SK-MEL-5 (cell line): ENCODE measurements around the gene CD300C. TPM values are rescaled to one million over a fixed set of nuclear protein-coding genes. Genes with fewer than 3 reads are reported as not detected.
"Not testable (repeated sequence)": the region's sequence is repeated elsewhere in the genome, so short reads cannot be mapped to it uniquely, and the experiment has no call there.

ENCODE experiments used
- DNase-seq: peaks from one replicate; pipeline ENCODE4 v3.0.0-alpha.2; 2016; ENCODE audit warnings: low read depth, low spot score
- in situ Hi-C: cut with HindIII; loops from 2 replicates; pipeline ENCODE4 v1.10.0; 2016; ENCODE audit warnings: low sequenced_read_pairs, high pct_unique_total_duplicates, low pct_unique_long_range_greater_than_20kb
- polyA plus RNA-seq, 2 experiments: library from polyadenylated mRNA; depleted of rRNA; stranded (reverse); fragments of >200 nt; gene quantifications; 2 replicates each; pipeline ENCODE4 v1.2.3, GENCODE V29; 2015
- total RNA-seq: library from RNA; depleted of rRNA; stranded (reverse); fragments of >200 nt; shearing (Covaris generic); gene quantifications from 2 replicates; pipeline ENCODE4 v1.2.3, GENCODE V29; 2014; rRNA removed

The CD300C gene
- total RNA-seq: 0.26 TPM in 1 of 2 replicates, not detected in the other
- 0.15 and 0.89 TPM in 2 replicates for polyA plus RNA-seq (2015; cell fraction: cytosol; rRNA removed)
- polyA plus RNA-seq (2015; cell fraction: nucleus; rRNA removed): not detected in 2 replicates

DNA sequence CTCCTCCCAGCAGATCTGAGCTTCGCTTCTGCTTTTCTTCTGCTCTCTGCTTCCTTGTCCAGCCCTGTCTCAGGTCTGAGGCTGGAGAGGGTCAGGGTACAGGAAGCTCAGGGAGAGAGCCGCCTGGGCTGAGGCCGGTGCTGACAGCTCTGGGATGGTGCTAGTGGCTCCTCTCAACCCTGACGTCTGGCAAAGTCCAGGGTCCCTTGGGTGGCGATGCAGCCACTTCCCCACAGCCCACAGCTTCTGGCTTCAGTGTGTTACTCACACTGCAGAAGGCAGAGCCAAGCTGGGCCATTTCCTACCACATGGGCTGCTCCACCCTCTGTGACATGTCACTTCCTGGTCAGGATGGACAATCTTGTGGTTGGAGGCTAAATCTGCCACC lies at the start of gene CD300C:
CD300C (minus strand) TSS at position 273 of the 388 bp plus-strand sequence. CDS start 333 bp downstream, outside the sequence.
- DNase-seq: no peak
- in situ Hi-C loops: no loop called here

DNA sequence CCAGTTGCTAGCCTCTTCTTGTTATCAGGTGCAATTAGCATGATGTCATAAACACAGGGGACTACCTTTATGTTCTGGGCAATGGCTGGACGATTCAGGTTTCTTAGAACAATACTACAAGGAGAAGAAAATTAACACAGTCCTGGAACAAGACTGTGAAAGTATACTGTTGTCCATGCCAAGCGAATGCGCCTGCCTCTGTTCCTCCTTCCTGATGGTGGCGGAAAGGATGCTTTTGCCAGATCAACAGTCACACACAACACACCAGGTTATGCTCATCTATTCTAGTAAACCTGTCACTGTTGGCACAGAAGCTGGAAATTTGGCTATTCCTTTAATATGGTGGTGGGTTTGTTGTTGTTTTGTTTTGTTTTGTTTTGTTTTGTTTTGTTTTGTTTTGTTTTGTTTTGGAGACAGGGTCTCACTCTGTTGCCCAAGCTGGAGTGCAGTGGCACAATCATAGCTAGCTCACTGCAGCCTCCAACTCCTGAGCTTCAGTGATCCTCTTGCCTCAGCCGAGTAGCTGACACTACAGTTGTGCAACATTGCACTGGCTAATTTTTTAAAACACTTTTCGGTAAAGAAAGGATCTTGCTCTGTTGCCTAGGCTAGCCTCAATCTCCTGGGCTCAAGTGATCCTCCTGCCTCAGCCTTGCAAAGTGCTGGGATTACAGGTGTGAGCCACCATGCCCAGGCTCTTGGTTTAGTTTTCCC lies 49.3 kb upstream of the CD300C start:
- DNase-seq: no peak
- in situ Hi-C loops: no loop called here

DNA sequence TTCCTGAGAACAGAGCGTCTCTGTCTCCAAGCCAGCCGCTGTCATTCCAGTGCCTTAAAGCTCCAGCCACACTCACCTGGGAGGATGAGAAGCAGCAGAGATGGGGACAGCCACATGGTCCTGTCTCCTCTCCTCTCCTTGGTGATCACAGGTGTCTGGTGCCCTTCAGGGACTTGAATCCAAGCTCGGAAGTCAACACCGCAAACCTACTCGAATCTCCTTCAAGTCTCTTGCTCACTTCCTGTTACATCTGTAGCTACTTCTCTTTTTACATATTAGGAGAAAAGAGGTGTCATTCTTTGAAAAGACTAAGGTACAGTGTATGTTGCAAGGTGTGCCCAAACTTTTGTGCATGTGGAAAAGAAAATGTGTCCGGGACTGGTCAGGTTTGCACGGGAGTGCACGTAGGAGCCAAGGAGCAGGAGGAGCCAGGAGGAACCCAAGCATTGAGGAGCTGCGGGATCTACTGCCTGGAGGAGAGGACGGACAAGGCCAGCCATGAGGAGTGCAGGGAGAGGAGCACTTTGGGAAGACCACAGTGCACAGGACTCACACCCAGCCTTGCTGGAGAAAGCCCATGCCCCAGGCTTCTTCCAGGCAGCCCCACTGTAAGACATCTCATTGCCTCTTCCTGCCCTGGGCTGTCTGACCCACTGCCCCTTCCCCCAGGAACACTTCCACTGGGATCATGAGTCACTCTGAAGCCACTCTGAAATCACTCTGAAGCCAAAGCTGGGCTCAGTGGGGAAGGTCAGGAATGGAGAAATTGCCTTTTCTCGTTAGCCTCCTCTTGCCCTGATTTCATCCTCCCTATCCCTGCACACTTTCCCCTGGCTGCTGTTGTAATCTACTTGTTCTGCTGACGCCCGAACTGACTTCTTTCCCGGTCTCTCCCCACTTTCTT lies 46.4 kb upstream of the CD300C start, which contains the start of gene CD300LD:
CD300LD (minus strand) TSS at position 197 of the 904 bp plus-strand sequence; CDS start at position 116, 81 bp downstream.
- in situ Hi-C loops: no loop called here
- no peak for DNase-seq

DNA sequence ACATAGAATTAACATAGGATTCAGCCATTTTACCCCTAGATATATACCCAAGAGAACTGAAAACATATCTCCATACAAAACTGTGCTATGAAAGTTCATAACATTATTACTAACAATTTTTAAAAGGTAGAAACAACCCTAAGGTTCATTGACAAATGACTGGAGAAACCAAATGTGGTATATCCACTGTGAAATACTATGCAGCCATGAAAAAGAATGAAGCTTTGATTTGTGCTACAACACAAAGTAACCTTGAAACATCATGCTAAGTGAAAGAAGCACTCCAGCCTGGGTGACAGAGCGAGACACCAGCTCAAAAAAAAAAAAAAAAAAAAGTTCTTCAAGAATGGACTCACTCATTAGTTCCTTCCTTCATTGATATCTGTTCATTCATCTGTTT lies 45.6 kb upstream of the CD300C start:
- no peak for DNase-seq
- in situ Hi-C loops: no loop called here

DNA sequence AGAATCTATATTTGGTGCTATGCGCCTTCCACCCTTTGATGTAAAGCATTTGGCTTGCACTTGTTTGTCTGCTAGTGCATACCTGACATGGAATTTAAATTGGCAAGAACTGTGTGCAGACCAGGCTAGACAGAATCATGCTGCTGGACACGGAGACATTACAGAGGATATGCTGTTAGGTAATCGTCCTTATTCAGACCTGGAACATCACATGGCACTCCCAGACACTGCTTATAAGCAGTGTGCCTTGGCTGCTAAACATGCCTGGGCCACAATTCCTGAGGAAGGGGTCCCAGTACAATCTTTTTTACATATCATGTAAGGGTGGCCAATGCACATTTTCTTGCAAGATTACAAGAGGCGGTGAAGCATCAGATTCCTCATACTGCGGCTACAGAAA lies 39.8 kb upstream of the CD300C start:
- no peak for DNase-seq
- in situ Hi-C loops: no loop called here

DNA sequence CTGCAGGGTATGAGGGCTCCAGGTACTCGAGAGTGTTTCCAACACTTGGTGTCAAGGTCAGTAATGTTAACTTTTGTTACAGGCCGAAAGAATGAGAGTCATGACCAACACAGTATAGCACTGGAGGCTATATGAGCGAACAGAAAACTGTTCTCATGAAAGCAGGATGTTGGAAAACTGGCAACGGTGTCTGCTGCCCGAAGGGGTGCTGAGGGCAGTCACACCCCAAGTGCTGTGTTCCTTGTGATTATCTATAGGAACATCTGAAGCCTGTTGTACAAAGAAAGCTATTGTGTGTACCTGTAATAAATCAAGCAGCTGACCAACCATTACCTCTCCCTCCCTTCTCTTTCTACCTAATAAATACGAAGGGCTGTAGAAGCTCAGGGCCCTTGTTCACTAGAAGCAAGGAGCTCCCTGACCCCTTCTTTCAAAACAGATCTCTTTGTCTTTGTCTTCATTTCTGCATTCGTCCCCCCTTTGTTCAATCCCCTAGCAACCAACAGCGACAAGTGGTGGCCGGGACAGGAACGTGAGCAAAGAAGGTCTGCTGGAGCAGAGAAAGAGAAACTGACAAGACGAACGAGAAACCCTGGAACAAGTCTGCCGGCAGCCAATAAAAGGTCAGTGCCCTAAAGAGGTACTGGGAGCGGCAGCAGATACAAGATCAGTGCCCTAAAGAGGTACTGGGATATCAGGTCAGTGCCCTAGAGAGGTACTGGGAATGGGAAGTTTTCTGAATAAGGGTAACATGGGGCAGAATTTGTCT lies 38.6 kb upstream of the CD300C start:
- peak; percentile 95 for DNase-seq
- in situ Hi-C loops: no loop called here

DNA sequence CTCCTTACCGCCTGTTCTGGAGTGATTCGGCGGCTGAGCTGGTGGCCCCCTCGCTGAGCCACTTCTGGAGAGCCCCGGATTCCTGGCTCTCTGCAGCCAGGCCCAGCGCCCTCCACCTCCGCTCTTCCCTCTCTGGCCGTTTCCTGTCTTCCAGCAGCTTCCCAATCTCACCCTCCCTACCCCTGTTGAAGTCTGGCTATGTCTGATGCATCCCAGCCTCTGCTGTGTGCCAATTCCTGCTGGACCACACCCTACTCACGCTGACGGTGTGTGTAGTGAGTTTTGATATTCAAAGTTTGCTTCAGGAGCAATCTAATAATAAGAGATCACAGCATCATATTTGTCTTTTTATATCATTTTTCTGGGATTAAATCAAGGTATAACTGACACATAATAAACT lies 36.7 kb upstream of the CD300C start:
- DNase-seq: no peak
- in situ Hi-C loops: no loop called here

DNA sequence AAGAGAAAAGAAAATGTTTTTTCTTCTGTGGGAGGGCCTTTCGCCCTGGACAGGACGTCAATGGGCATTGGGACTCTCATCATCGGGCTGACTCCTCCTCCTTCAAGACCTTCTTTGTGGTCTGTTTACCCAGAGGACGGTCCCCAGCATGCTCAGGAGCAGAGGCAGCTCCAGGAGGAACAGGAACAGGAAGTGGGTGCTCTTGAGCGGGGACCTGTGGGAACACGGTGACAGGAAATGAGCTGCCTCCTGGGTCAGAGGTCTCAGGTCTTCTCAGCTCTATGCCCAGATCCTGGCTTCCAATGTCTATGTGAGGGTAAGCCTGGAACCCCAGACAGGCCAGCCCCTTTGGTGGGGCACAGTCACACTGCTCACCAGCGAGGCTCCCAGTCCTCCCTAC lies 34.0 kb upstream of the CD300C start:
- no peak for DNase-seq
- in situ Hi-C loops: no loop called here

DNA sequence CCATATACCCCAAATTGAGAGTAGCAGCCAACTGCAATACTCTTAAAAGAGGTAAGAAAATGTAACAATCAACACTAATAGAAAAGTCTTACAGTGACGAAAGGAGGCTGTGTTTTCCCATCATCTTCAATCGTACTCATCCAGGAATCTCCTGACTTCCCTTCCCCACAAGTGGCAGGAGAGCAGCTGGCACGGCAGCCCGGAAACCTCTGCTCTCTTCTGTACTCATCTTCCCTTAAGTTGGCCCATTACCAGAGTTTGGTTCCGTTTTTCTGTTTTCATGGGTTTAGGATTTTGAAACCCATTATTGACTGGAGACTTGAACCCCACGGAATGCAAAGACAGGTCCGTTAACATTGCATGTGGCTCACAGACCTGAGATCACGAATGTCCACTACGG lies 33.1 kb upstream of the CD300C start:
- no peak for DNase-seq
- in situ Hi-C loops: no loop called here

DNA sequence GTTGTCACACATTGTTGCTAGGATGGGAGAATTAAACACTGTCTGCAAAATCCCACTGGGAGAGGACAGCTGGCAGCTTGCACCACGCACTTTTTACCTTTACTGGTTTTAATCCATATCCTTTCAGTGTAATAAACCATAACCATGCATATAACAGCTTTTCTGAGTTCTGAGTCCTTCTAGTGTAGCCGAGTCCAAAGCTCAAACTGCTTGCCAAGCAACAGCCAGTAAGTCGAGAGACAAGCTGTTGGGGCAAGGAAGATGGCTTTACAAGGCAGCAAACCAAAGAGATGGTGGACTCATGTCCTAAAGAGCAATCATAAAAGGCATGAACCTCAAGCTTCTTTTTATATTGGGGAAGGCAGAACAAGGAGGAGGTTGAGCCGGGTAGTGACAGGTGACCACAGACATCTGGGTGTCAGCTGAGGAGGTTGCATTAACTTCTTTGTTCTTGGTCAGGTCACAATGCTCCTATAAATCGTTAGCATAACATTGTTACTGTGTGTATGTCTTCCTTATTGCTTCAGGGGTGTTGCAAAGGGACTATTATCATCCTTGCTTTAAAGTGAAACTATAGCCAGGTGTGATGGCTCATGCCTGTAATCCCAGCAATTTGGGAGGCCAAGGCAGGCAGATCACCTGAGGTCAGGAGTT lies 28.7 kb upstream of the CD300C start:
- in situ Hi-C loops: no loop called here
- peak; percentile 57 for DNase-seq

DNA sequence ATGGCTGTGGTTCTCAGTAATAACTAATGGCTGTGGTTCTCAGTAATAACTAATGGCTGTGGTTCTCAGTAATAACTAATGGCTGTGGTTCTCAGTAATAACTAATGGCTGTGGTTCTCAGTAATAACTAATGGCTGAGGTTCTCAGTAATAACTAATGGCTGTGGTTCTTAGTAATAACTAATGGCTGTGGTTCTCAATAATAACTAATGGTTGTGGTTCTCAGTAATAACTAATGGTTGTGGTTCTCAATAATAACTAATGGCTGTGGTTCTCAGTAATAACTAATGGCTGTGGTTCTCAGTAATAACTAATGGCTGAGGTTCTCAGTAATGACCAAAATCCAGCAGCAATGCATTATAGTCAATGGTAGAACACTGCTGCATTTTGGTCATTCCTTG lies 27.7 kb upstream of the CD300C start:
- in situ Hi-C loops, DNase-seq: not testable (repeated sequence)

DNA sequence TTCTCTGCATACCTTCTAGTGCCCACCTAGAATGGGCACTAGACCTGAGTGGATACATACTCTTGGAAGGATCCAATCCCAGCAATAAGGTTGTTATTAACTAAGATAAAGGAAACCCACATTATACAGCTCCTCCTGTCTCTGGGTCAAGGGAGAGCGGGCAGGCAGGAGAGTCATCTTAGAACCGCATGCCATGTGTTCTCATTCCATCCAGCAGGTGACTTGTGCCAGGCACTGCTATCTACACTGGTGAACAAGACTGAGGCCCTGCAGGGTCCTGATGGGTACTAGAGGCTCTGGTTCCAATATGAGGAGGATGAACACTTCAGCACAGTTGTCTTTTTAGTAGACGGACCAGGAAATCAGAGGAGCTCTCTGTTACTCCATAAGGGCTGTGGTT lies 27.3 kb upstream of the CD300C start:
- no peak for DNase-seq
- in situ Hi-C loops: no loop called here

DNA sequence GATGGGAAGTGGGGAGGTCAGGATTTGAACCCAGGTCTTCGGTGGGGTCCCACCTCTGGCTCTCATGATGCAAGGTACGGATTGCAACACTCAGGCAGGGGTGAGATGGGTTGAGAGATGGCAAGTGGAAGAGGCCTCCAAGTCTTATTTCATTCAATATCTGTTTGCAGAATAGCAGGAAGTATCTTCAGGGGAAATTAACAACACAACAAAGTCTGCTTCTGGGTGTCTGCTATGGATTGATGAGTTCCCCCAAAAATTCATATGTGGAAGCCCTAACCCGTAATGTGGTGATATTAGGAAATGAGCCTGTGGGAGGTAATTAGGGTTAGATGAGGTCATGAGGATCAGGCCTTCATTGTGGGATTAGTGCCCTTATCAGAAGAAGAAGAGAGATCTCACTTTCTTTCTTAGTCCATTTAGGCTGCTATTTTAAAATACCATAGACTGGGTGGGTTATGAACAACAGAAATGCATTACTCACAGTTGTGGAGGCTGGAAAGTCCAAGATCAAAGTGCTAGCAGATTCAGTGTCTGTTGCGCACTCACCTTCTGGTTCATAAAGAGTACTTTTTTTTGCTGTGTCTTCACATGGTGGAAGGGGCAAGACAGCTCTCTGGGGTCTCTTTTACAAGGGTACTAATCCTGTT lies 25.8 kb upstream of the CD300C start:
- DNase-seq: no peak

DNA sequence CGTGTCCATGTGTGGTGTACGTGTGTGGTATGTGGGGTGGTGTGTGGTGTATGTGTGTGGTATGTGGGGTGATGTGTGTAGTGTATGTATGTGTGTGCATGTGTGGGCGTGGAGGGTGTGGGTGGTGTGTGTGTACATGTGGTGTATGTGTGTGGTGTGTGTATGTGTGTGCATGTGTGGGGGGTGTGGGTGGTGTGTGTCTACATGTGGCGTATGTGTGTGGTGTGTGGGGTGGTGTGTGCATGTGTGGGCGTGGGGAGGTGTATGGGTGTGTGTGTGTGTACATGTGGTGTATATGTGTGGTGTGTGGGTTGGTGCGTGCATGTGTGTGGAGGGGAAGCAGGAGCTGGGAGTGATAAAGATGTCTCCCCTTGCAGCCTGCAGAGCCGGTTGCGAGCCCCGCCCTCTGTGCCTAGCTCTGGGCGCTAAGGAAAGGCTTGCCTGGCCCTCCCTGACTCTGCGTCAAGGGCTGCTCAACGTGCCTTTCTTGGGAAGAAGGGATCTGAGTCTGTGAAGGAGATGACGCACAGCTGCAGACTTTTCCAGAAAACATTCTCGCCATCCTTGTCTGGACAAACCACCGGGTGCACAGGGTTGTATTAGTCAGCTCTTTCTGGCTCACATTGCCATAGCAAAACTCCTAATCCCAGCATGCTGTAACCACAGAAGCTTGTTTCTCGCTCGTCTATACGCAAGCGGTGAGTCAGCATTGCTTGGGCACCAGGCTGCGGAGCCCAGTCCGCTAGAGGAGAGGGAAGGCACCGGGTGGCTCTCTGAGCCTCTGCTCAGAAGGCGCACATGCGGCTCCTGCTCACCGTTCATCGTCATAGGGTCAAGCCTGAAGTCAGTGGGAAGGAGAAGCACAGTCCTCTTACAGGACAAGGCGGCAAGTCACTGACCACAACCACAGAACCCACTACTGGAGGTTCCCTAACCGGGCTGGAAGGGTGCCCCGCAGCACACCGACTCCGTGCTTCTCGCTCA lies 23.4 kb upstream of the CD300C start:
- in situ Hi-C loops: no loop called here
- peak; percentile 80 for DNase-seq

More for the DNA sequence above, 25.8 kb upstream of the CD300C start:
- in situ Hi-C loops: no loop called here

DNA sequence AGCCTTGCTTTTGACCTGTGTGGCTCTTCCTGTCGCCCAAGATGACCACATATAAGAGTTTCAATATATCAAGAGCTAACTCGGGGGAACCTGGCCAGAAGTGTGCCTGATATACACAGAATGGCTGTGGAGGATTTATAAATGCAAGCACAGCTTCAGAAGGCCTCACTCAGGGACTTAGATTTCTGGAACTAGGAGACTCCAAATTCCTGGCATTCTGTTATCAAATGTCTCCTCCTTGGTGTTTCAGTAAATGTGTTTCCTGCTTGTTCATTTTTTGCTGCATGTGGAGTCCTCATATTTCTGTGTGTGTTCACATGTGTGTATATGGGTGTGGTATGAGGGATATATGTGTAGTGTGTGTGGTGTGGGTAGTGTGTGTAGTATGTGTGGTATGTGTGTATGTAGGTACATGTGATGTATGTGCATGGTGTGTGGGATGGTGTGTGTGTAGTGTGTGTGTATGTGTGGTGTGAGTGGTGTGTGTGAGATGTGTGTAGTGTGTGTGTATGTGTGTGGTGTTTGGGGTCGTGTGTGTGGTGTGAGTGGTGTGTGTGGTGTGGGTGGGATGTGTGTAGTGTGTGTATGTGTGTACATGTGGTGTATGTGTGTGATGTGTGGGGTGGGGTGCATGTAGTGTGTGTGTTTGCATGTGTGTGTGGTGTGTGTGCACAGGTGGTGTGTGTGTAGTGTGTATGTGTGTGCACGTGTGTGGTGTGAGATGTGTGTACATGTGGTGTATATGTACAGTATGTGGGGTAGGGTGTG lies 22.4 kb upstream of the CD300C start:
- in situ Hi-C loops: no loop called here
- DNase-seq: no peak
